SIG-M5 (cell line): ENCODE measurements around the gene CYP27C1.

Experiments
- DNase-seq: peaks from one replicate; lab custom pipeline; 2025; lab: John Stamatoyannopoulos, UW

Gene CYP27C1

DNA sequence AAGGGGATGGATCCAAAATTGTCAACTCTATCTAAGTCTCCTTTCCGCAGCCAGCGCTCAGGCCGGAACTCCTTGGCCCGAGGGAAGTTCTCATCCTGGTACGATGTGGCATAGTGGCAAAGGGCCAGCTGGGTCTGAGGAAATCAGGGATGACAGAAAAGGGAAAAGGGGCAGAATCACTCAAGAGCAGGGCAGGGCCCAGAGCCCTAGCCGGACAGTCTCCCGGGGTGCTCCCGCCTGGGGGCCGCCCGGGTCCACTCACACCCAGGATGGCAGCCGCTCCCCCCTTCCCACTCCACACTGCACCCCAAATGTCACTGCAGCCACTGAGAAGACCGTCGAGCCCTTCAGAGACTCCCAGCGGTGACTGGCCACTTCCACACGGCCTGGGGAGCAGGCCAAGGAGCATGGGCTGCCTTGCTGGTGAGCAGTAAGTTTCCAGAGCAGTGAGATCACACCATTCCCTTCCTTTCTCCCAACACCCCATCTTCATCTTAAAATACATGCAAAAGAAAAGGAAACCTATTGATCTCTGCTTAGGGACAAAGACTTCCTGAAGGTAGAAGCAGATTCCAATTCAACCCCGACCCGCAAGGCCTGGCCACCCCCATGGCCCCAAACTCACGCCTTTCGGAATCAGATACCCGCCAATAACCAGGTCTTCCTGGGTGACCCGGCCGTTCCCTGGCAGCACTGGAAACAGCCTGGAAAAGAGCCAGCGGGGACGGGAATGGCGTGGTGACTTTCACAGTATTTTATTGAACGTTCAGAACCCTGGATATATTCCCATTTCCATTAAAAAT lies 26.7 kb downstream of the CYP27C1 start:
- DNase-seq = no peak

DNA sequence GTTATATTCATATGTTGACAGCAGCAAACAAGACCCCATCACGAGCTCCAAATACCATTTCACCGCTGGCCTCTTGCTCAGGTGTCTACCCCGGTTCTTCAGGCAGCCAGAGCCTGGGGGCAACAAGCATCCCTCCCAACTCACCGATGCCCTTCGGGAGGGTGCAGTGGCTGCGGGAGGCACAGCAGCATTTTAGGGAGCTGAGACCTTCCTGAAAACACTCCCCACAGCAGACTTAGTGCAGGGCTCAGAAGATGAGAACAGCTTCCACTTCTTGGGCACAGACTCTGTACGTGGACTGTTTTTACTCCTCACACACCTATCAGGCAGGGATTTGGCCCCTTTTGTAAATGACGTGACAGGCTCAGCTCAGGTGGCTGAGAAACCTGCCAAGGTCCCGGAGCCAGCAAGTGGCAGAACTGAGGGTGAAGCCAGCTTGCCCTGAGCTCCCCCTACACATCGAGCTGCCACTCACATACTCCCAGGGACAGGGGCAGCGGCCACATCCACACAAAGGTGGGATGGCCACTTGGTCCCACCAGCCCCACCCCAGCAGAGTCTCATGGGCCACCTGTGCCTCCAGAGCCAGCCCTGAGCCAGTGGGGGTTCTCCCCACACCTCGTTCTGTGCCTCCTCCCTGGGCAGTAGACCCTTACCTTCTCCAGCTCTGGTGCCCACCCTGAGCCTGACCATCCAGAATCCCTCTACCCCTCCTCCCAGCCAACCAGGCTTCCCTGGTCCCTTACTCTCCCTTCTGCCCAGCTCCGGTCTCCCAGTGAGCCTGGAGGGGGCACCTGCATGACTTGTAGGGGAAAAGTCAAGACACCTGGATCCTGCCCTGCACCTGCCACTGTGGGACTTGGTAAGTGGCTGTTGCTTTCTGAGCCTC lies 28.5 kb downstream of the CYP27C1 start:
- DNase-seq = no peak

GRCh38 chr2:127188797-127189196 lies 31.3 kb downstream of the CYP27C1 start:
- DNase-seq = no peak

DNA sequence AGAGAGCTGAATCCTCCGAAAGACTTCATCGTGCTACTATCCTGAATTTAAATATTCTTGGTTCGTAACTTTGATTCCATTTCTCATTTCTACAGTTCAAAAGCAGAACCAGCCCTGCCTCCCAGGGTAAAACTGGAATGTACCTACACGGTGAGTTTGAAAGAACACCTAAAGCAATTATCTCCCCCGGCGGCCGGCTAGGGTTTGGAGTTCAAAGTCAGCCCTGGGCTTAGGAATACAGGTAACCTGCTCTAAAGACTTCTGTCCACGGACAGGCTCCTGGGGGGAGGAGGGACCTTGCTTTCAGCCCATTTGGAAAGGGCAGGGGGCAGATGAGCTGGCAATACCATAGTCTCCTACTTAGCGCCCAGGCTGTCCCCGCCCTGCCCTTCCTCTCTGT lies 32.3 kb downstream of the CYP27C1 start:
- DNase-seq = no peak

- no peak for DNase-seq
These were observed 32.9 kb downstream of the CYP27C1 start for GRCh38 chr2:127187081-127187775.

DNA sequence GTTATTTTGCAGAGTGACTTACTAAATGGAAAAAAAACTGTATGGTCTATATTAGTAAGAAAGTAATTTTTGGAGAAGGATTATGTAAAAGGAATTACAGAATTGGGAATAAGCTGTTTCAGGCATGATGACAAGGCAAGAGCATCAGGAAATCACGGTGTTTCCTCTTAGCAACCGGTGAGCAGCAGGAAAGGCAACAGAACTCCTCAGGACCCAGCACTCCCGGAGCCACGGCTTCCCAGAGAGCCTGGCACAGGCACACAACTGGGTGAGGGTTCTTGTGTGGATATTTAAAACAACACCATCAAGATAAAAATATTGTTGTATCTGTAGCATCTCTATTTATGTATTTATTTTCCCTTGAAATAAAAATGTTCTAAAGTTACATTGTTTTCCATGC lies 34.4 kb downstream of the CYP27C1 start:
- no peak for DNase-seq

GRCh38 chr2:127185093-127185492 lies 35.0 kb downstream of the CYP27C1 start:
- DNase-seq = no peak

DNA sequence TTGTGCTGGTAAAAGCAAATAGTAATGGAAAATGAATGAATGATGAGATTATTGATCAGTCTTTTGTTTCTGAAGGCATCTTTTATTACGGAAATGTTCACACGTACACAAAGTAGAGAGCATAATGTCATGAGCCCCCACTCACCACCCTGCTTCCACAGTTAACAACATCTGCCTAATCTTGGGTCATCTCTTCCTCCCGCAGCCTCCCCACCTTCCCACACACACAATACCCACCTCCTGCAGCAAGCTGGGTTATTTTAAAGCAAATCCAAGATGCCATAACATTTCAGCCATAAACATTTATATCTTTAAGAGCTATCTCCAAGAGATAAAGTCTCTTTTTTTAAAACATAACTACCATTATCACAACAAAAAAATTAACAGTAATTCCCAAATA lies 36.3 kb downstream of the CYP27C1 start:
- DNase-seq = no peak

DNA sequence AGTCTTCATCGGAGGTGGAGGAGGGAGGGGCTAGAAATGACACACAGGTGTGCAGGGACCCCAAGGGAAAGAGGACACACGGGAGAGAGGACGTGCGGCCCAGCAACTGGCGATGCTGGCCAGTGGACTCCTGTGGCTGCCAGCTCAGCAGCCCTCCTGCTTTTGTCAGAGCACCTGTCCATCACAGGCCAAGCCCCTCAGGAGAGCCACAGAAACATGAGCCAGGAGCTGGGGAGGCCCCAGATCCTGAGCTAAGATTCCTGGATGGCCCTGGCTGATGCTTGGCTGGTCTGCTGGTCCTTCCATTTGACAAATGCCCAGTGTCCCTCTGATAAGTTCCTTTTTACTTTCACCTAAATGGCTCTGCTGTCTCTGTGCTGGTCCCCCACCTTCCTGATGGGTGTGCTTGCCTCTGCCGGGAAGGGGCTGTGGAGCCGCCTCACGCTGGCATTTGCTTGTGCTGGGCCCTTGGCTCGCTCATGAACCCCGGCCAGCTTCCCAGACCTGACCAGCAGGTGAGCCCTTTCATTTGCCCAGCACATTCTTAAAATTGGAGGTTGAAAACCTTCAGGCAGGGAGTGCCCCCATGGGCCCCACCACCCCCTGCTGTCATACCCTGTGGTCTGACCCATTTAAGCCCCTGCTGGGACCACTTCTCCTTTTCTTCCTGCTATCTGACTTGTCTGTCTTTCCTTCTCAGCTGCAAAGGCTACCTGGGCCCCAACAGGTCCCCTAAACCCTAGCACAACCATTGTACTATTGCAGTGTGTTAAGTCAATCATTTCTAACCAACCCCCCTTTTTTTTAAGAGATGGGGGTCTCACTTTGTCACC lies 37.3 kb downstream of the CYP27C1 start:
- no peak for DNase-seq

DNA sequence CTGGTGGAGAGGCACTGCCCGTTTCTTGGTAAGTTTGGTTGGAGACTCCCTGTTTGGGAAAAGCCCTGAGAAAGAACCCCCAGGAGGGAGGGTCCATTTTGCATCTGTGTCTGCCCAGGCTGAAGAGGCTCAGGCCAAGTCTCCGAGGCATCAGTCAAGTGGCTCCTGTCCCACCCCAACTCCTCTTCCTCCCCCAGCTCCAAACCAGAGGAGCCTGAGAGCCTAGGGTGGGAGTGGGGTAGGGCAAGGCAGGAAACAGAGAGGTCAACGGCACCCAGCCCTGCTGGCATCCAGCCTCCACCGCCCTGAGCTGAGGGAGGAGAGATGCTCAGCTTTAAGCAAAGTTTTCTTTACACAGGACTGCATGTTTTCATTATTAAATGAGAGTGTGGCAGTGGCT lies 38.2 kb downstream of the CYP27C1 start:
- no peak for DNase-seq

DNA sequence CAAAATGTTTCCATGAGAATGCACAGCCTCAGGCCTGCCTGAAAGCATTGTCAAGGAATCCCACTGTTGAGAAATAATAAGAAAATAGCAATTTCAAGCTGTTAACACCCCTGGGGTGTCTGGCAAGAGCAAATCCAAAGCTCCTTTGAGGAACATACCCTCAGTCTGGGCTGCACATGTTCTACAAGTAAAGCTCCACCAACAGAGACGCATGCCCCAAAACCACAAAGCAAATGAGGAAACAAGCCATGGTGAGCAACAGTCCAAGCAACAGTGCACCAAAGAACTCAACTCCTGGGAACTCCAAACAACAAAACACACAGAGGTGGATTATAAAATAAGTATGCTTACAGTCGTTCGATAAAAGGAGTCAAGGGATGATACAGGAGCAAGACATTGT lies 40.3 kb downstream of the CYP27C1 start:
- DNase-seq = peak; percentile 24

- no peak for DNase-seq
These were observed 42.4 kb downstream of the CYP27C1 start for GRCh38 chr2:127177617-127178263.

DNA sequence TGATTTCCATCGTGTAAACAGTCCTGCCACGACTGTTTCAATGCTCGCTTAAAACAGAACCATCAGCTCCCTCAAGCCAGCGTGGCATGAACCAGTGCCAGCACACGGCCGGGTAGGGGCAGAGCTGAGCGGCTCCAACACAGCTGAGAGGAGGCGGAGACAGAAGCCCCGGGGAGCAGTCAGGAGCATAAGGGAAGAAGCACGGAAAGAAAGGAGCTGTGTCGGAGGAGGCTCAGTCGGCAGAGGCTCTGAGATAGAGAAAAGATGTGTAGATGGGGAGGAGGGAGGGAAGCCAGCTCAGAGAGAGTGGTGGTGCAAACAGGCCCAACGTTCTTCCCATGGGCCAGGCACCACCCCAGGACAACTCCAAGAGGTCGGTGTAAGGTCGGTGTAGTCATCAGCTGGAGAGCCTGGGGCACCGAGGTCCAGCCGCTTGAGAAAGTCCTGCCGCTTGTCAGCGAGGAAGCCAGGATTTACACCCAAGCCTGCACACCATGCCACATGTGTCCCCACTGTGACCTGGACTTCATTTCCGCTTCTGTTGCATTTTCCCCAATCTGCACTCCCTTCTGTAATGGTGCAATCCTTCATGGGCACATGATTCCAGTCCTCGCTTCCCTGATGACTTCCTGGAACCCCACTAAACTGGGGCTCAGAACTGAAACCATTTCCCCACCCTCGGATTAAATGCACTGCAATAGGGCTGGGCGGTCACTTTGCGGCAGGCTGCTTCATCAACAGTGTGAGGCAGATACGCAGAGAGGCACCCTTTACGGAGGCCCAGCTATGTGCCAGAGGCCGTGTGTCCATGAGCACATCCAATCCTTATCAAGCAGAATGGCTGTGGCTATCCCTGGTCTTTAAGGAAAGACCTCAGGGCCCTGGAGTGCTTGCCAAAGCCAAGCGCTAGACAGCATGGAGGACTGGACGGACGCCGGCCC lies 43.5 kb downstream of the CYP27C1 start:
- DNase-seq = no peak

- DNase-seq = no peak
These were observed 44.2 kb downstream of the CYP27C1 start for GRCh38 chr2:127175751-127176354.

GRCh38 chr2:127175041-127175721 lies 44.9 kb downstream of the CYP27C1 start:
- DNase-seq = no peak

DNA sequence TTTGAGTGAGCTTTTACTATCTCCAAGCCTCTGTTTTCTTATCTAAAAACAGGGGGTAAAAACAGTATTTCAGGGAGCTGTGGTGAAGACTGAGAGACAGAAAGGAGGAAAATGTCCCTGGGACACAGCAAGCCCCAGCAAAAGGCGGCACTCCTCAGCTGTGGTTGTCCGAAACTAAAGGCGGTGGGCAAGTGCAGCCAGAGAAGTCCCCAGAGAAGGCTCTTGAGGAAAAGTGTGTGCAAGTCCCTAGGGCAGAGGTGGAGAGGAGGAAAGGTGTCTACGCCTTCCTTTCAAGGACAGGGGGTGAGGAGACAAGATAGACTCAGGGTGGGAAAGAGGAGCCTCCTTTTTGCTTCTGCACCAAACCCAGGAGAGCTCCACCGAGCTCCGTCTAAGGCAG lies 45.5 kb downstream of the CYP27C1 start:
- DNase-seq = no peak

DNA sequence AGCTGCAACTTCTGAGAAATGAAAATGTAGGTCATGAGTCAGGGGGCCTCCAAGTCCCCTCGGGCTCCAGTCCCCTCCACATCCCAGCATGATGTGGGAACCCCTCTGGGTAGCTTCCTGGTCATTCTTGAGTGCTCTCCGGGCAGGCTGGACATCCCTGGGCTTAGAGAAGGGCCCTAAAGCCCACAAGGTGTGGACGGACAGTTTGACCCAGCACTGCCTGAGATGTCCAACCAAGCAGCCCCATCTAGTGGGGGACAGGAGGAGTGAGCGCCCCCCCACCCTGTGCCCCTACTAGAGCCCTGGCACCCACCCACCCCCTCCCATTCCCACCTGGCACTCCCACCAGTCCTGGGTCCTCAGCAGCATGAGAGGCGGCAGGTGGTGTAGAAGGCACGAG lies 46.0 kb downstream of the CYP27C1 start:
- no peak for DNase-seq

- no peak for DNase-seq
These were observed 47.0 kb downstream of the CYP27C1 start for GRCh38 chr2:127173057-127173456.

DNA sequence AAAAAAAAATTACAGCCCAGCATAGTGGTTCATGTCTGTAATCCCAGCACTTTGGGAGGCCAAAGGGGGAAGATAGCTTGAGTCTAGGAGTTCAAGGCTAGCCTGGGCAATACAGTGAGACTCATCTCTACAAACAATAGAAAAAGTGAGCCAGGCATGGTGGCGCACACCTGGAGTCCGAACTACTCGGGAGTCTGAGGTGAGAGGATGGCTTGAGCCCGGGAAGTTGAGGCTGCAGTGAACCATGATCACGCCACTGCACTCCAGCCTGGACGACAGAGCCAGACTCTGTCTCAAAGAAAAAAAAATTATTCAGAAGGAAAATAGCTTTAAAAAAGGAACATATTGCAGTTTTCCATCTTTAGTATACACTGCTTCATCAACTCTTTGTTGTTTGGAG lies 47.8 kb downstream of the CYP27C1 start:
- no peak for DNase-seq
